DOHH2 (cell line): ENCODE measurements around the gene C12orf42.

ENCODE experiments used
- CTCF ChIP-seq: fragments of 200-600 bp; sonication (generic); IDR thresholded peaks from one replicate; pipeline ENCODE4 v1.5.1; 2014; ENCODE audit warnings: antibody characterized with exemption, mild to moderate bottlenecking, low read depth, low read length; ENCODE audit not compliant: poor library complexity, severe bottlenecking
- EZH2phosphoT487 ChIP-seq: fragments of 200-600 bp; sonication (generic); IDR thresholded peaks from 2 replicates; pipeline ENCODE4 v1.6.1; 2017; ENCODE audit warnings: borderline replicate concordance, mild to moderate bottlenecking, antibody characterized with exemption, low read length, moderate library complexity, mixed read lengths

- TF ChIP-seq CTCF (no peak), EZH2phosphoT487 (no peak)
Measured at GRCh38 chr12:103520686-103521215, 25.0 kb upstream of the C12orf42 start.
